WTC11 (cell line): Measurements from ENCODE around the gene COL18A1. TPM values are rescaled to one million over a fixed set of nuclear protein-coding genes. Genes with fewer than 3 reads are reported as not detected.
"Not testable (repeated sequence)": the region's sequence is repeated elsewhere in the genome, so short reads cannot be mapped to it uniquely, and the experiment has no call there.

Experiments used
- ATAC-seq: fragments of 200-7000 bp; cut with Tn5 transposase; 2 replicates; pipeline ENCODE4 v1.10.0; 2021; ENCODE audit warnings: mild to moderate bottlenecking, moderate library complexity
- CTCF ChIA-PET: fragments of 300-600 bp; sonication (Branson Sonifier 250); formaldehyde crosslinking; loops from one replicate; lab custom pipeline; 2021; ENCODE audit warnings: antibody characterized with exemption; lab: Charles Lee
- POLR2A ChIA-PET: fragments of 350-600 bp; sonication (Branson Sonifier 250); formaldehyde crosslinking; loops from one replicate; lab custom pipeline; 2021; ENCODE audit warnings: antibody characterized with exemption; lab: Charles Lee
- DNase-seq: peaks from one replicate; pipeline ENCODE4 v3.0.0; 2021; ENCODE audit warnings: low spot score
- H3K27ac Mint-ChIP-seq: 2 replicates; pipeline ENCODE4 v1.8.0; 2021; ENCODE audit warnings: mixed read lengths
- H3K27me3 Mint-ChIP-seq: 2 replicates; pipeline ENCODE4 v1.8.0; 2021; ENCODE audit warnings: low read depth, mild to moderate bottlenecking, moderate library complexity, mixed read lengths
- H3K36me3 Mint-ChIP-seq: 2 replicates; pipeline ENCODE4 v1.8.0; 2021; ENCODE audit warnings: mixed read lengths
- H3K4me1 Mint-ChIP-seq: 2 replicates; pipeline ENCODE4 v1.8.0; 2022; ENCODE audit warnings: mixed read lengths
- H3K4me3 Mint-ChIP-seq: 2 replicates; pipeline ENCODE4 v1.8.0; 2021; ENCODE audit warnings: mild to moderate bottlenecking, moderate library complexity, mixed read lengths
- H3K9me3 Mint-ChIP-seq: 2 replicates; pipeline ENCODE4 v1.8.0; 2021; ENCODE audit warnings: mixed read lengths
- AR ChIP-seq: fragments of 250-450 bp; sonication (Bioruptor Pico); IDR thresholded peaks from 2 replicates; pipeline ENCODE4 v1.9.0; 2021; ENCODE audit warnings: mild to moderate bottlenecking
- ATF3 ChIP-seq: sonication (generic); formaldehyde crosslinking; conservative IDR thresholded peaks from 2 replicates; pipeline ENCODE4 v1.8.1; 2022; ENCODE audit warnings: mild to moderate bottlenecking, missing genetic modification reagents
- GABPB1 ChIP-seq: sonication (generic); formaldehyde crosslinking; IDR thresholded peaks from 2 replicates; pipeline ENCODE4 v1.8.1; 2023; ENCODE audit warnings: mild to moderate bottlenecking, missing genetic modification reagents
- HMGXB4 ChIP-seq: sonication (generic); formaldehyde crosslinking; IDR thresholded peaks from 2 replicates; pipeline ENCODE4 v1.8.1; 2023; ENCODE audit warnings: mild to moderate bottlenecking, moderate library complexity, missing genetic modification reagents
- IRF2 ChIP-seq: sonication (generic); formaldehyde crosslinking; IDR thresholded peaks from 2 replicates; pipeline ENCODE4 v1.8.0; 2022; ENCODE audit warnings: low read depth, missing genetic modification reagents, borderline replicate concordance
- JUN ChIP-seq: sonication (generic); formaldehyde crosslinking; IDR thresholded peaks from 2 replicates; pipeline ENCODE4 v1.8.0; 2023; ENCODE audit warnings: mild to moderate bottlenecking, missing genetic modification reagents
- KAT7 ChIP-seq: sonication (generic); formaldehyde crosslinking; IDR thresholded peaks from 2 replicates; pipeline ENCODE4 v1.8.1; 2023; ENCODE audit warnings: missing genetic modification reagents, mild to moderate bottlenecking, borderline replicate concordance
- NFATC4 ChIP-seq: fragments of 250-450 bp; sonication (Bioruptor Pico); IDR thresholded peaks from 2 replicates; pipeline ENCODE4 v1.9.0; 2021; ENCODE audit warnings: mild to moderate bottlenecking
- NFYB ChIP-seq: sonication (generic); formaldehyde crosslinking; conservative IDR thresholded peaks from 2 replicates; pipeline ENCODE4 v1.8.0; 2022; ENCODE audit warnings: low read depth, missing genetic modification reagents
- NR1H2 ChIP-seq: sonication (generic); formaldehyde crosslinking; IDR thresholded peaks from 2 replicates; pipeline ENCODE4 v1.9.0; 2021; ENCODE audit warnings: mild to moderate bottlenecking, moderate library complexity, missing genetic modification reagents
- NR2C2 ChIP-seq: sonication (generic); formaldehyde crosslinking; IDR thresholded peaks from 2 replicates; pipeline ENCODE4 v1.8.0; 2022; ENCODE audit warnings: mild to moderate bottlenecking, missing genetic modification reagents
- ZNF219 ChIP-seq: sonication (generic); formaldehyde crosslinking; IDR thresholded peaks from 2 replicates; pipeline ENCODE4 v1.8.0; 2023; ENCODE audit warnings: missing genetic modification reagents, mild to moderate bottlenecking, borderline replicate concordance
- ZNF425 ChIP-seq: fragments of 250-450 bp; sonication (Bioruptor Pico); conservative IDR thresholded peaks from 2 replicates; pipeline ENCODE4 v1.9.0; 2021; ENCODE audit warnings: mild to moderate bottlenecking
- total RNA-seq: library from RNA; stranded (reverse); gene quantifications from 3 replicates; pipeline ENCODE4 v1.2.3, GENCODE V29; 2021
- TF ChIP-seq, protein P1 (sequence below): sonication (generic); formaldehyde crosslinking; IDR thresholded peaks from 2 replicates; pipeline ENCODE4 v1.8.1; 2023; ENCODE audit warnings: mild to moderate bottlenecking, missing genetic modification reagents, moderate library complexity
- TF ChIP-seq, protein P2 (sequence below): sonication (generic); formaldehyde crosslinking; IDR thresholded peaks from 2 replicates; pipeline ENCODE4 v1.8.1; 2023; ENCODE audit warnings: mild to moderate bottlenecking, missing genetic modification reagents, moderate library complexity
- TF ChIP-seq, protein P3 (sequence below): fragments of 250-450 bp; sonication (Bioruptor Pico); IDR thresholded peaks from 2 replicates; pipeline ENCODE4 v2.1.2; 2022; ENCODE audit warnings: mild to moderate bottlenecking, moderate library complexity

COL18A1 gene
- total RNA-seq, 1 experiment from 2014 or later: 231 TPM

GRCh38 chr21:45366476-45366875, 38.5 kb upstream of the COL18A1 start:
- Mint-ChIP-seq H3K27ac (no peak overlapping the region; the same call in 1 of the 2 replicates), H3K9me3 (no peaks in the 10 kb centered on the region), H3K4me3 (no peak overlapping the region), H3K4me1 (peaks cover 42% of the 10 kb centered on the region), H3K36me3 (no peaks in the 10 kb centered on the region), H3K27me3 (no peaks in the 10 kb centered on the region; the same call in 1 of the 2 replicates)
- ChIA-PET CTCF (no interaction called here), POLR2A (no interaction called here)
- TF ChIP-seq ATF3 (no peak), JUN (CRISPR knock-in tag) (no peak), KAT7 (CRISPR knock-in tag) (no peak), HMGXB4 (CRISPR knock-in tag) (no peak), NFATC4 (CRISPR knock-in tag) (no peak), NFYB (CRISPR knock-in tag) (no peak)
- TF ChIP-seq, protein P1, sequence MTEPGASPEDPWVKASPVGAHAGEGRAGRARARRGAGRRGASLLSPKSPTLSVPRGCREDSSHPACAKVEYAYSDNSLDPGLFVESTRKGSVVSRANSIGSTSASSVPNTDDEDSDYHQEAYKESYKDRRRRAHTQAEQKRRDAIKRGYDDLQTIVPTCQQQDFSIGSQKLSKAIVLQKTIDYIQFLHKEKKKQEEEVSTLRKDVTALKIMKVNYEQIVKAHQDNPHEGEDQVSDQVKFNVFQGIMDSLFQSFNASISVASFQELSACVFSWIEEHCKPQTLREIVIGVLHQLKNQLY (CRISPR knock-in tag): no peak
- ATAC-seq (no peak), DNase-seq (no peak)

DNA sequence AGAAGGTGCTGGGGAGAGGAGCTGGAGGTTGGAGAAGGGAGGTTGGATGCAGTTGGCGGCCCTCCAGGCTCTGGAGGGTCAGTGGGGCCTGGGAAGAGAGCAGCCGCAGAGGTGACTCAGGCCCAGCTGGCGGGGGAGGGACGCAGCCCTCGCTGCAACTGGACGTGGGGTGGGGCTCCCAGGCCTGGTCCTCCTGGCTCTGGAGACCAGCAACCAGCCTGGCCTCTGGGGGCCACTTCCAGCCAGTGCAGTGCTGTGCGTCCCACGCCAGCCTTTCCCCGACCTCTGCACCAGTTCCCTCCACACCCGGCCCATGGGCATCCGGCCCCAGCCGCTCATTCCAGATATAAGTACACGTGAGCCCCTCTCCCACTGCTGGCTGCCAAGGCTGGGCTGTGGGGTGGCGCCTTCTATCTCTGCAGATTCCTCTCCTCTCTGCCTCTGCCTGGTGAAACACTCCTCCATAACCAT, 38.0 kb upstream of the COL18A1 start:
- no peaks in the 10 kb centered on the region for H3K36me3 Mint-ChIP-seq
- TF ChIP-seq GABPB1 (0 out of 2 replicates have a peak, but pooled peaks have one; percentile 16), NR2C2 (CRISPR knock-in tag) (no peak)
- TF ChIP-seq, all 79 proteins: peak for 1
- ChIA-PET POLR2A (no interaction called here), CTCF (no interaction called here)
- Mint-ChIP-seq H3K27ac (peak overlapping the region; percentile 81; the same call in 1 of the 2 replicates), H3K9me3 (peaks cover 2% of the 10 kb centered on the region; the same call in 1 of the 2 replicates), H3K4me1 (peaks cover 37% of the 10 kb centered on the region), H3K27me3 (no peaks in the 10 kb centered on the region; the same call in 1 of the 2 replicates), H3K4me3 (no peak overlapping the region)
- ATAC-seq (no peak), DNase-seq (no peak)

DNA sequence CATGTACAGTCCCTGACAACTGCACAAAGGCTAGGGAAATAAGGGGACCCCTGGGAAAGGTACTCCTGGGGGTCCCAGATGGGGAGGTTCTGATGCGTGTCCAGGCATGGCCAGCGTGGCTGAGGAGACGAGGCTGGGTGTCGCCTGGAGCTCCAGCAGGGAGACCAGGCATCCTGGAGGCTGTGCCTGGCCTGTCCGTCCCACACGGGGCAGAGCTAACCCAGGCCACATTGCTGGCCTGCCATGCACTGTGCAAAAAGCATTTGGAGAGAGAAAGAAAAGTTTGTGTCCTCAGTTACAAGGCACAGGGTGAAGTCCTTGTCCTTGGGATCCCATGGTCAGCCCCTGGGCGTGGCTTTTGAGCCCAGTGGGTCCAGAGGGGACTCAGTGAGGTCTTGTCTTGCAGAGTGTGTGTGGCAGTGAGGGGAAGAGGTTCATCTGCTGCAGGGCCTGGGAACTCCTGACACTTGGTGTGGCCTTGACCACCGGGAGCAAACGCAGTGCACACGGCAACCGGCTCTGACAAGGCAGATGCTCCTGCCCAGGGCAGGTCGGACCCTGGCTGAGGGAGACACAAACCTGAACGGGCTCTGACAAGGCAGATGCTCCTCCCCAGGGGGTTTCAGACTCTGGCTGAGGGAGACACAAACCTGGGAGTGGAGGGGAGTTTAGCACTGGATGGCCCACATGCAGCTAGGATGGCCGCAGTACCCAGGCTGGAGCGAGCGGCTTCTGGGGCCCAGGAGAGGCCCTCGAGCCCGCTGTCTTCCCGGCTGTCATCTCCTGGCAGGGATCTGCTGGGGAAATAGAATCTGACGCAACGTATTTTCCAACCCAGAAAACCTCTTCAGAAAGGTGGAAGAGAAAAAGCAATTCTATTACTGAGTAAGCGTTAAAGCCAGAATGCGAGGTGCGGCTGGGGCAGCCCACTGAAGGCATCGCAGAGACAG, 37.3 kb upstream of the COL18A1 start:
- Mint-ChIP-seq H3K4me1 (peaks cover 35% of the 10 kb centered on the region), H3K9me3 (peaks cover 5% of the 10 kb centered on the region), H3K4me3 (no peak overlapping the region), H3K27ac (peak overlapping the region; percentile 81; the same call in 1 of the 2 replicates), H3K27me3 (no peaks in the 10 kb centered on the region; the same call in 1 of the 2 replicates), H3K36me3 (no peaks in the 10 kb centered on the region)
- CTCF ChIA-PET: no interaction called here
- ATAC-seq (no peak), DNase-seq (no peak)
- TF ChIP-seq NR1H2 (CRISPR knock-in tag) (no peak), ATF3 (no peak), IRF2 (no peak), AR (CRISPR knock-in tag) (no peak), ZNF425 (CRISPR knock-in tag) (no peak), ZNF219 (CRISPR knock-in tag) (no peak)
- TF ChIP-seq, protein P2, sequence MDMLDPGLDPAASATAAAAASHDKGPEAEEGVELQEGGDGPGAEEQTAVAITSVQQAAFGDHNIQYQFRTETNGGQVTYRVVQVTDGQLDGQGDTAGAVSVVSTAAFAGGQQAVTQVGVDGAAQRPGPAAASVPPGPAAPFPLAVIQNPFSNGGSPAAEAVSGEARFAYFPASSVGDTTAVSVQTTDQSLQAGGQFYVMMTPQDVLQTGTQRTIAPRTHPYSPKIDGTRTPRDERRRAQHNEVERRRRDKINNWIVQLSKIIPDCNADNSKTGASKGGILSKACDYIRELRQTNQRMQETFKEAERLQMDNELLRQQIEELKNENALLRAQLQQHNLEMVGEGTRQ (CRISPR knock-in tag): no peak
- TF ChIP-seq, protein P3, sequence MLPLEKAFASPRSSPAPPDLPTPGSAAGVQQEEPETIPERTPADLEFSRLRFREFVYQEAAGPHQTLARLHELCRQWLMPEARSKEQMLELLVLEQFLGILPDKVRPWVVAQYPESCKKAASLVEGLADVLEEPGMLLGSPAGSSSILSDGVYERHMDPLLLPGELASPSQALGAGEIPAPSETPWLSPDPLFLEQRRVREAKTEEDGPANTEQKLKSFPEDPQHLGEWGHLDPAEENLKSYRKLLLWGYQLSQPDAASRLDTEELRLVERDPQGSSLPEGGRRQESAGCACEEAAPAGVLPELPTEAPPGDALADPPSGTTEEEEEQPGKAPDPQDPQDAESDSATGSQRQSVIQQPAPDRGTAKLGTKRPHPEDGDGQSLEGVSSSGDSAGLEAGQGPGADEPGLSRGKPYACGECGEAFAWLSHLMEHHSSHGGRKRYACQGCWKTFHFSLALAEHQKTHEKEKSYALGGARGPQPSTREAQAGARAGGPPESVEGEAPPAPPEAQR: no peak
- POLR2A ChIA-PET: no interaction called here

- ATAC-seq, CTCF ChIA-PET, DNase-seq, H3K27me3 Mint-ChIP-seq, POLR2A ChIA-PET, H3K4me3 Mint-ChIP-seq, H3K27ac Mint-ChIP-seq, H3K36me3 Mint-ChIP-seq: not testable (repeated sequence)
- Mint-ChIP-seq H3K4me1 (peaks cover 32% of the 10 kb centered on the region), H3K9me3 (peaks cover 12% of the 10 kb centered on the region)
Measured at GRCh38 chr21:45369018-45369417, 35.9 kb upstream of the COL18A1 start.
